H1 (cell line): Measurements from ENCODE around the gene RHBG. TPM values are rescaled to one million over a fixed set of nuclear protein-coding genes. Genes with fewer than 3 reads are reported as not detected.

Experiments used
- CTCF ChIA-PET: fragments of 300-600 bp; sonication (Branson Sonifier 250); formaldehyde crosslinking; loops from one replicate; lab custom pipeline; 2021; ENCODE audit not compliant: partially characterized antibody; lab: Charles Lee
- POLR2A ChIA-PET: fragments of 300-600 bp; sonication (Branson Sonifier 250); formaldehyde crosslinking; loops from one replicate; lab custom pipeline; 2021; ENCODE audit warnings: inconsistent platforms; ENCODE audit not compliant: partially characterized antibody; lab: Charles Lee
- DNase-seq, 2 experiments: peaks; one replicate each; pipeline versions ENCODE4 v3.0.0 to v3.0.0-alpha.2; 2010 to 2022; ENCODE audit warnings: low spot score in 2 of 2, low read depth in 1 of 2, mixed read lengths in 1 of 2
- FAIRE-seq: peaks from 2 replicates; lab custom pipeline; 2011; peaks lifted over from hg19 to GRCh38; lab: Jason Lieb, UNC
- H2AFZ ChIP-seq: 2 replicates; pipeline ENCODE4 v1.8.1; 2012; ENCODE audit warnings: low read length, inconsistent platforms
- H2AK5ac ChIP-seq: 2 replicates; pipeline ENCODE4 v1.6.1; 2013; ENCODE audit warnings: low read depth, low read length
- H2BK120ac ChIP-seq: replicated peaks from 2 replicates; pipeline ENCODE3; 2013; ENCODE audit warnings: low read depth, low read length, inconsistent platforms
- H2BK12ac ChIP-seq: 2 replicates; pipeline ENCODE4 v1.6.1; 2013; ENCODE audit warnings: low read depth, low read length
- H2BK15ac ChIP-seq: 2 replicates; pipeline ENCODE4 v1.6.1; 2013; ENCODE audit warnings: low read length
- H2BK20ac ChIP-seq: 2 replicates; pipeline ENCODE4 v1.6.1; 2013; ENCODE audit warnings: low read length
- H2BK5ac ChIP-seq: 2 replicates; pipeline ENCODE4 v1.6.1; 2013; ENCODE audit warnings: low read depth, low read length
- H3K14ac ChIP-seq: 2 replicates; pipeline ENCODE4 v1.6.1; 2013; ENCODE audit warnings: inconsistent platforms; ENCODE audit not compliant: insufficient read length
- H3K18ac ChIP-seq: 2 replicates; pipeline ENCODE4 v1.6.1; 2013; ENCODE audit warnings: low read length; ENCODE audit errors: extremely low read depth
- H3K23ac ChIP-seq: 2 replicates; pipeline ENCODE4 v1.6.1; 2013; ENCODE audit warnings: inconsistent platforms; ENCODE audit not compliant: insufficient read length
- H3K23me2 ChIP-seq: 2 replicates; pipeline ENCODE4 v1.6.1; 2013; ENCODE audit warnings: low read depth, low read length
- H3K27ac ChIP-seq: 2 replicates; pipeline ENCODE4 v1.6.1; 2011; ENCODE audit warnings: low read depth, low read length, inconsistent platforms
- H3K27me3 ChIP-seq, 4 experiments: replicated peaks in 1 of 4; 1 replicate in 1 of 4; 2 replicates in 3 of 4; pipeline versions ENCODE4 v1.6.1 to v1.8.1; 2011 to 2013; ENCODE audit warnings: low read length in 3 of 4, mild to moderate bottlenecking in 3 of 4, inconsistent platforms in 2 of 4, mixed read lengths in 2 of 4, moderate library complexity in 1 of 4; ENCODE audit not compliant: control insufficient read depth in 3 of 4, insufficient read depth in 3 of 4; ENCODE audit errors: extremely low read depth in 1 of 4
- H3K36me3 ChIP-seq, 4 experiments: 2 replicates each; pipeline versions ENCODE4 v1.6.1 to v1.8.1; 2011 to 2013; ENCODE audit warnings: mild to moderate bottlenecking in 4 of 4, low read length in 3 of 4, moderate library complexity in 2 of 4, control low read depth in 1 of 4, inconsistent platforms in 1 of 4; ENCODE audit not compliant: insufficient read depth in 4 of 4, control insufficient read depth in 2 of 4
- H3K4ac ChIP-seq: replicated peaks from 2 replicates; pipeline ENCODE3; 2013; ENCODE audit warnings: low read length, low read depth, mixed read lengths, inconsistent platforms; ENCODE audit not compliant: insufficient read length
- H3K4me1 ChIP-seq, 4 experiments: replicated peaks in 1 of 4; 1 replicate in 1 of 4; 2 replicates in 3 of 4; pipeline versions ENCODE4 v1.6.1 to v1.8.1; 2011 to 2013; ENCODE audit warnings: low read length in 3 of 4, inconsistent platforms in 2 of 4, mixed read lengths in 1 of 4; ENCODE audit not compliant: insufficient read depth in 4 of 4, control insufficient read depth in 3 of 4
- H3K4me2 ChIP-seq, 2 experiments: 2 replicates each; pipeline versions ENCODE4 v1.6.1 to v1.8.1; 2011 to 2013; ENCODE audit warnings: low read depth in 2 of 2, low read length in 2 of 2, control low read depth in 1 of 2, inconsistent platforms in 1 of 2, mild to moderate bottlenecking in 1 of 2; ENCODE audit not compliant: insufficient read depth in 1 of 2
- H3K4me3 ChIP-seq, 4 experiments: fragments of 200-600, 300-600 bp in 1 of 4; sonication (generic), shearing (Covaris generic), sonication (Bioruptor Twin) in 1 of 4; 2 replicates each; pipeline versions ENCODE4 v1.5.1 to v1.8.1; 2011 to 2016; ENCODE audit warnings: low read length in 4 of 4, low read depth in 3 of 4, control low read depth in 2 of 4, inconsistent platforms in 2 of 4, mild to moderate bottlenecking in 2 of 4, mixed read lengths in 1 of 4, moderate library complexity in 1 of 4; ENCODE audit not compliant: insufficient read depth in 2 of 4; ENCODE audit errors: extremely low read depth in 1 of 4
- H3K56ac ChIP-seq: replicated peaks from 2 replicates; pipeline ENCODE3; 2013; ENCODE audit warnings: low read depth, mild to moderate bottlenecking, mixed read lengths, low read length, inconsistent platforms; ENCODE audit not compliant: insufficient read length
- H3K79me1 ChIP-seq: 2 replicates; pipeline ENCODE4 v1.6.1; 2013; ENCODE audit warnings: low read depth, low read length, control low read depth
- H3K79me2 ChIP-seq, 2 experiments: 2 replicates each; pipeline versions ENCODE4 v1.6.1 to v1.8.1; 2012 to 2013; ENCODE audit warnings: low read length in 2 of 2, mild to moderate bottlenecking in 2 of 2, inconsistent platforms in 1 of 2; ENCODE audit not compliant: insufficient read depth in 2 of 2, control insufficient read depth in 1 of 2
- H3K9ac ChIP-seq, 4 experiments: replicated peaks in 1 of 4; 1 replicate in 1 of 4; 2 replicates in 3 of 4; pipeline versions ENCODE4 v1.6.1 to v1.8.1; 2011 to 2013; ENCODE audit warnings: low read depth in 3 of 4, low read length in 3 of 4, control low read depth in 2 of 4, mild to moderate bottlenecking in 2 of 4, moderate library complexity in 2 of 4, inconsistent platforms in 1 of 4; ENCODE audit errors: extremely low read depth in 1 of 4
- H3K9me3 ChIP-seq, 2 experiments: 2 replicates each; pipeline versions ENCODE4 v1.6.1 to v1.8.1; 2012 to 2013; ENCODE audit warnings: mild to moderate bottlenecking in 2 of 2, moderate library complexity in 2 of 2, control low read depth in 1 of 2, inconsistent platforms in 1 of 2, low read depth in 1 of 2, low read length in 1 of 2, mixed read lengths in 1 of 2; ENCODE audit not compliant: insufficient read depth in 2 of 2
- H4K20me1 ChIP-seq, 2 experiments: replicated peaks in 1 of 2; 2 replicates each; pipeline versions ENCODE3 to v1.8.1; 2011 to 2013; ENCODE audit warnings: inconsistent platforms in 2 of 2, low read length in 2 of 2, mild to moderate bottlenecking in 1 of 2; ENCODE audit not compliant: insufficient read depth in 2 of 2, control insufficient read depth in 1 of 2
- H4K5ac ChIP-seq: 2 replicates; pipeline ENCODE4 v1.6.1; 2013; ENCODE audit warnings: low read length, low read depth, mixed read lengths, inconsistent platforms; ENCODE audit not compliant: insufficient read length
- H4K8ac ChIP-seq: 2 replicates; pipeline ENCODE4 v1.8.0; 2013; ENCODE audit warnings: mild to moderate bottlenecking, moderate library complexity, low read length, inconsistent platforms; ENCODE audit not compliant: insufficient read depth; ENCODE audit errors: extremely low read depth
- H4K91ac ChIP-seq: replicated peaks from 2 replicates; pipeline ENCODE3; 2013; ENCODE audit warnings: low read length, mixed read lengths, inconsistent platforms; ENCODE audit not compliant: insufficient read length
- FOSL1 ChIP-seq: IDR thresholded peaks from 2 replicates; pipeline ENCODE4 v1.6.1; 2011; ENCODE audit warnings: mild to moderate bottlenecking, low read depth, low read length, moderate library complexity; ENCODE audit not compliant: insufficient read depth
- WGBS, 2 experiments: shearing (Covaris generic) in 1 of 2; methylation state at CpG; one replicate each; pipeline versions ENCODE4 v1.1.6 to v1.1.7; 2013 to 2015; ENCODE audit warnings: low lambda C conversion rate in 2 of 2, mixed read lengths in 2 of 2, inconsistent platforms in 1 of 2, low coverage in 1 of 2, missing lambda C conversion rate in 1 of 2; ENCODE audit not compliant: insufficient replicate concordance in 2 of 2, insufficient coverage in 1 of 2, insufficient read length in 1 of 2; ENCODE audit errors: extremely low coverage in 1 of 2, missing lambda C conversion rate in 1 of 2; 5-methylcytosine and 5-hydroxymethylcytosine counted together
- polyA plus RNA-seq, 7 experiments: library from polyadenylated mRNA; depleted of rRNA in 3 of 7; stranded (reverse) in 5 of 7; unstranded in 2 of 7; fragments of >200 nt in 5 of 7; fragments of 200-250 nt in 2 of 7; gene quantifications; 1 replicate in 5 of 7; 2 replicates in 1 of 7; 4 replicates in 1 of 7; pipeline versions ENCODE4 v1.2.1 to v1.2.3, GENCODE V29; 2011 to 2013; ENCODE audit warnings: missing spikeins in 2 of 7, mixed read lengths in 2 of 7
- total RNA-seq: library from RNA; stranded (reverse); fragmentation: NEBNext Ultra II Directional; extraction: Animal tissue kit (Norgen Biotek cat#: 25700); gene quantifications from 2 replicates; pipeline ENCODE4 v1.2.1, GENCODE V29; 2021

Gene RHBG
- total and polyA plus RNA-seq, 2 of the 8 experiments (the other 6 are each of a cell fraction or from before 2014, with no cell fraction given), result 2.6 to 2.7 TPM

GRCh38 chr1:156367383-156368156 is 1.4 kb upstream of the RHBG start:
- POLR2A ChIA-PET, result interaction anchor here (1.5 kb wide), 1 partner anchor 11 kb away, joined by 5 read pairs; no protein-coding TSS in a partner anchor
- Histone ChIP-seq H3K4me3 (no peak overlapping the region), H2BK12ac (no peak overlapping the region; the same call in 1 of the 2 replicates), H4K5ac (no peak overlapping the region), H3K9ac (no peak overlapping the region), H3K79me1 (no peaks in the 10 kb centered on the region), H3K14ac (no peak overlapping the region), H2BK5ac (no peak overlapping the region), H3K79me2 (no peaks in the 10 kb centered on the region), H3K27me3 (peaks cover 0 to 14% (median 11%) of the 10 kb centered on the region in 4 experiments; a peak in 6 of 7 replicates), H2BK120ac (no peak overlapping the region), H2AFZ (no peak overlapping the region), H3K4ac (no peak overlapping the region), H2BK15ac (0 out of 2 replicates have a peak overlapping the region, but pooled peaks have one; percentile 46), H3K23ac (no peak overlapping the region), H3K36me3 (no peaks in the 10 kb centered on the region), H4K91ac (no peak overlapping the region), H4K8ac (no peak overlapping the region), H3K18ac (no peak overlapping the region; the same call in 1 of the 2 replicates), H2BK20ac (no peak overlapping the region), H4K20me1 (no peaks in the 10 kb centered on the region), H3K4me1 (peaks cover 0 to 7% (median 4%) of the 10 kb centered on the region in 4 experiments; a peak in 5 of 7 replicates), H3K4me2 (no peak overlapping the region), H3K23me2 (peaks cover 9% of the 10 kb centered on the region; the same call in 1 of the 2 replicates), H3K27ac (no peak overlapping the region), H2AK5ac (no peak overlapping the region; the same call in 1 of the 2 replicates), H3K56ac (no peak overlapping the region), H3K9me3 (no peaks in the 10 kb centered on the region)
- 77% methylated on average over 8 of the region's 9 CpGs; no CpG with 5 or more reads in 1 of the 2 experiments for WGBS, 2 experiments
- CTCF ChIA-PET, result interaction anchor here (0.8 to 2.3 kb wide), 3 partner anchors 9 to 78 kb away, joined by 3 to 16 read pairs (median 4); no protein-coding TSS in a partner anchor
- FAIRE-seq (no peak), DNase-seq (no peak)
- no peak for TF ChIP-seq FOSL1
